ENCODE results near the gene CFAP58. TPM values are rescaled to one million over a fixed set of nuclear protein-coding genes. Genes with fewer than 3 reads are reported as not detected.

CFAP58 gene
- total RNA-seq, 2 donors from 2014 or later, result 2.4 to 3.8 TPM

- peak in 1 of 2 donors; percentile 8 for ATAC-seq
- intact Hi-C loops (cut with DNase I), result no loop called here
- DNase-seq, result no peak
These were observed 21.2 kb upstream of the CFAP58 start for GRCh38 chr10:104332243-104333031.

DNA sequence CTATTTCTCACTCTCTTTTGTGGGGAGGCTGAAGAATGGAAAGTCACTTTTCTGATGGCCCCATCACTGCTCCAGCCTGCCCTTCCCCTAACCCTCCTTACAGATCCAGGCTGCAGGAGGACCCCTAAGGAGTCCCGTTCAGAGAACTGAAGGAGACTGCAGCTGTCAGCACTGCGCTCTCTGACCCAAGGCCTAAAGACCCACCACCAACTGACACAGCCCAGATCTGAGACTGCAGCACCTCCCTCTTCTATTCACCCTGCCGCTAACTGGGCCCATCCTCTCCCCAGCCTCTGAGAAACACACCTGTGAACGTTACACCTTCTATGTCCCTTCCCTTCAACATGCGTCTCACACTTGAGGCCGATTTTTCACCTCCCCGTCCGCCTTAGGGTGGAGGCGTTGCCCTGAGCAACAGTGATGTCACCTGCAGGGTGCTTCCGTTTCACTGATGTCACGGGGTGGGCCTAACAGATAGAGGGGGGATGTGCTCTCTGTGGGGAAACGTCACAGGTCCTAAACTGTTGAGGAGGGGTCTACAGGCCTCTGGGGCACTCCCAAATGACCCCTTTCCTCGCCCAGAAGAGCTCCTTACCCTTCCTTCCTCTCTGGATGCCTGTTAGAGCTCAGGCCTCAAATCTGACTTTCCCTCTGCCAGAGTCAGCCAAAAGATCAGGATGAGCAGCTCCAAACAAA is 20.5 kb upstream of the CFAP58 start:
- intact Hi-C loops (cut with DNase I), result no loop called here
- ATAC-seq, result no peak
- no peak for DNase-seq

DNA sequence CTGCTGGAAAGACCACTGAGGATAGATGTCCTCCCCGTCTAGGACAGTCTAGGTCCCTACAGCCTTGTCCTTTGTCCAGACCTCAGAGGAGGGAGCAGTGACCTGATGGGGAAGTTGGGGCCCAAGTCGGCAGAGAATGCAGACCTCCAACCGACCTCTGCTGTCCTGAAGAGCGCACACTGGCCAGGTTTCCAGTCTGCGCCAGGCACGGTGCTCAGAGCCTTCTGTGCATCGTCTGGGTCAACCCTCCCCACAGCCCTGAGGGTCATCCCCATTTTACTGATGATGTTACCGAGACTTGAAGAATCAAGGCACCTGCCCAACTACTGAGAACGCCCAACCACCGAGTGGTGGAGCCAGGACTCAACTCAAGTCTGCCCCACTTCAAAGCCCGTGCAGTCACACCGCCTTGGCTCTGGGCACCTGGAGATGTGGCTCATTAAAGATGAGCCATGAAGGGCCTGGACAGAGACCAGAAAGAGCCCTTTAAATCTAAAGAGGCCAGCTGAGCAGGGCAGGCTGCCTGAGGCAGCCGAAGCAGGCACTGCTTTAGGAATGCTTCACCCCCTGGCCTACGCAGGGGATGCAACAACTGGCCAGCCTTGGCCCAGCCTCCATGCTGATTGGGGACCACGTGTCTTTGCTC is 19.8 kb upstream of the CFAP58 start:
- no peak for ATAC-seq
- intact Hi-C loops (cut with DNase I), result no loop called here
- DNase-seq, result no peak

DNA sequence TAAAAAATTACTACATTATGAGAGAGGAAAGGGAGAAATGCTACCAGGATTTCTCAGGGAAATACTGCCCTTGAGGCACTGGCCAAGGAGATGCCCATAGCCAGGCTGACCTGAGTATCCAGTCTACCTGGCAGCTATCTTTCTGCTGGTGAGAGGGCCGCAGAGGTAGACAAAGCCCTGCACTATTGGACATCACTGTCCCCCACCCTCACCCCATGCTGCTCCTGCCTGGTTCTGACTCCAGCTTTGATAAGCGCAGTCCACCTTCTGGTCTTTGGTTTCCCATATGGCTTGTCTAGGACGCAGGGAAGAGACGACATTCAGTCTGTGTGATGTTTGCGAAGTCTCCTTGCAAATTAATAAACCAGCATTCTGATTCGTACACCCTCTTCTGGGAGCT is 19.1 kb upstream of the CFAP58 start:
- no peak for DNase-seq
- intact Hi-C loops (cut with DNase I), result no loop called here
- no peak for ATAC-seq

DNA sequence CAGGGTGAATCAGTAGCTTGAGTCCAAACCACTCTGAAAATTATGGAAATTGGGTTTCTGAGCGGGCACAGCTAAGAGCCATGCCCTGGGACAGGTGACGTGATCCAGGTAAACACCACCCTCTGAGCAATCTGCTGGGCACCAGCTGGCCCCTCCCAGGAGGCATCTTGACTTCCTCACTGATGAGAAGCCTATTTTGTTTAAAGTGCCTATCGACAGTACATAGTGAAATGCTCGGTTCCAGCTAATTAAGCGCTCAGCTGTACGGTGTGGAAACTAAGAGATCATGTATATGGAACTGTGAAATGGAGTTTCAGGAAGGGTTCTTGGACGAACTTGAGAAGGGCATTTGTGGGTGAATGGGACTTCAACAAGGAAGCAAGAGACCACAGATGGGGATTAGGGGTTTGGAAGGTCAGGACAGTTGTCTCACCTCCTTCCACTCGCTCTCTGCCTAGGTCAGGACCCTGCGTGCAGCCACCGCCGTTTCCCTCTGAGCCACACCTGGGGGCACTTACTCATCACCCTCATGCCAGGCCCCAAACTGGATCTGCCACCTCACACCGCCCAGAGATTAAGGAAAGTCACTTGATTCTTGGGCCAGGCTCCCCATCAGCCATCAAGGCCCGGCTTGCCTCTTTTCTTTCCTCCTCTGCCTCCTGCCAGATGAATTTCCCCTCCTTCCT is 18.5 kb upstream of the CFAP58 start:
- intact Hi-C loops (cut with DNase I), result loop anchor here in 1 of 2 donors (5.0 kb wide), 1 partner anchor 38 kb away; no protein-coding TSS in a partner anchor
- ATAC-seq, result no peak
- no peak for DNase-seq

- ATAC-seq (no peak), DNase-seq (no peak)
- intact Hi-C loops (cut with DNase I), result loop anchor here in 1 of 2 donors (5.0 kb wide), 1 partner anchor 40 kb away; no protein-coding TSS in a partner anchor
These were observed 16.7 kb upstream of the CFAP58 start for GRCh38 chr10:104336821-104337467.

- intact Hi-C loops (cut with DNase I), result loop anchor here in 1 of 2 donors (5.0 kb wide), 1 partner anchor 40 kb away; no protein-coding TSS in a partner anchor
- DNase-seq (no peak), ATAC-seq (peak; percentile 35 to 43)
These were observed 16.1 kb upstream of the CFAP58 start for GRCh38 chr10:104337521-104337984.

DNA sequence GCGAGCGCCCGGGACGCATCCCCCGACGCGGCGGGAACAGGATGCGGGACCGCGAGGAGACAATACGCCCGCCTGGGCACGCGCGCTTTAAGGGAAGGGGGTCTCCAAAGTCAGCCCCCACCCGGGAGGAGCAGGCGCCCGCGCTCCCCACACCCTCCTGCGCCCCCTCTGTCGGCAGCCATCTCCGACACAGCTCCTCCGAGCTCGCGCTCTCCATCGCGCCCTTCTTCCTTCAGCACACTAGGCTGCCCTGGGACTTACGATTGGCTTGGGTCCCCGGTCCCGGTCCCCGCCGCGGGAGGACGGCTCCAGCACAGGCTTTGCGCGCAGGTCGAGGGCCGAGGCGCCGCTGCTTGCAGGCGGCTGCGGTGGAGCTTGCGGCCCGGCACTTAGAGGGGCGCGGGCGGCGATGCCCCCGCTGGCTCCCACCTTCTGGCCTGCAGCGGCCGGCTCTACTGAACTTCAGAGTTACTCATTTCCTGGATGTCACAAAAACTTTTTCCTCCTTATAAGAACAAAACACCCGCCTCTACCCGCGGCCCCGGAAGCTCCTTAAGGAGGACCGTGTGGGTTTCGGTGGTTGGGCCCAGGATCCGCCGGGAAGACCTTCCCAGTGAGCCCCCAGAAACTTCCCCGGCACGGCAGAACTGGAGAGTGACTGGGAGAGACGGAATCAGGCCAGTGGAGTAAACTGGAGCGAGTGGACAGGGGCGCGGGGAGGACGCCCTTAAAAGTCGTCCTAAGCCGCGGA is 15.5 kb upstream of the CFAP58 start, which contains the start of gene ITPRIP:
Gene ITPRIP, minus strand, starts transcription at position 481 of the 751 bp plus-strand sequence. CDS start 22,414 bp downstream, outside the sequence.
- intact Hi-C loops (cut with DNase I), result loop anchor here (2.0 to 5.0 kb wide), 2 partner anchors 37 to 41 kb away; no protein-coding TSS in a partner anchor

GRCh38 chr10:104339469-104340110 is 14.0 kb upstream of the CFAP58 start:
- intact Hi-C loops (cut with DNase I), result loop anchor here (2.0 to 5.0 kb wide), 2 partner anchors 39 to 42 kb away; no protein-coding TSS in a partner anchor
- no peak for DNase-seq
- ATAC-seq, result peak; percentile 40 to 43

More for the DNA sequence above, 15.5 kb upstream of the CFAP58 start, which contains the start of gene ITPRIP:
- peak; percentile 79 to 87 for ATAC-seq
- peak; percentile 84 for DNase-seq

DNA sequence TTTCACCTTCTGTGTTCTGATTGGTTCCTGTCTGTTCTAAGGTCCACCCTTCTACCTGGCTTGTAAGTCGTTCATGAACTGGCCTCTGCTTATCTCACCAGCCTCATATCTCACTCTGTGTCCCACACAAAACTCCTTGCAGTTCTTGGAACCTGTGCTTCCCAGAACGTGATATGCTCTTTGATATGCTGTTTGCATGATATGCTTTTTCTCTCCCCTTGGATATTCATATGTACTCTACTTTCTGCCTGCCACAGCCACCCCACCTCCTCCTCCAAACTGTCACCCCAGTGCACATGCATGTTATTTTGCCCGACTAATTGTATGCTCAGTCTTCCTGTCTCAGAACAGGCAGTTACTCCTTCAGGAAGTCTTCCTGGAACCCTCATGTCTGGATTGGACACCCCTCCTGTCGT is 13.5 kb upstream of the CFAP58 start:
- DNase-seq (no peak), ATAC-seq (peak in 1 of 2 donors; percentile 2)
- intact Hi-C loops (cut with DNase I), result no loop called here

- ATAC-seq (no peak), DNase-seq (no peak)
- intact Hi-C loops (cut with DNase I), result no loop called here
These were observed 13.0 kb upstream of the CFAP58 start for GRCh38 chr10:104340641-104341040.

- intact Hi-C loops (cut with DNase I), result no loop called here
- DNase-seq (no peak), ATAC-seq (no peak)
These were observed 10.7 kb upstream of the CFAP58 start for GRCh38 chr10:104342941-104343411.

DNA sequence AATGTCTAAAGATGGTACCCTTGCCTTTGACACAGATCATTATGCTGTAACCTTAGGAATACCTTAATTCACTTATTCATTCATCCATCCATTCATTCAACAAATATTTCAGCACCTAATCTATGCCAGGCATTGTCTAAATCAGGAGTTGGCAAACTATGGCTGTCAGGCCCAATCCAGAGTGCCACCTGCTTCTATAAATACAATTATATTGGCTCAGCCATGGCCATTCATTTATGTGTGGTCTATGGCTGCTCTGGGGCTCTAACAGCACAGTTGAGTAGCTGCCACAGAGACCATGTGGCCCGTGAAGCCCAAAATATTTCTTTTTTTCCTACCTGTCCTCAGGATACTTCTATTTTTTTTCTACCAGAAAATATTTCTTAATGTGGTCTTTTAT is 9.4 kb upstream of the CFAP58 start:
- no peak for ATAC-seq
- DNase-seq, result no peak
- intact Hi-C loops (cut with DNase I), result no loop called here

- no peak for ATAC-seq
- DNase-seq, result no peak
- intact Hi-C loops (cut with DNase I), result no loop called here
These were observed 8.1 kb upstream of the CFAP58 start for GRCh38 chr10:104345515-104345914.

GRCh38 chr10:104345941-104346340 is 7.7 kb upstream of the CFAP58 start:
- no peak for ATAC-seq
- DNase-seq, result no peak
- intact Hi-C loops (cut with DNase I), result no loop called here

DNA sequence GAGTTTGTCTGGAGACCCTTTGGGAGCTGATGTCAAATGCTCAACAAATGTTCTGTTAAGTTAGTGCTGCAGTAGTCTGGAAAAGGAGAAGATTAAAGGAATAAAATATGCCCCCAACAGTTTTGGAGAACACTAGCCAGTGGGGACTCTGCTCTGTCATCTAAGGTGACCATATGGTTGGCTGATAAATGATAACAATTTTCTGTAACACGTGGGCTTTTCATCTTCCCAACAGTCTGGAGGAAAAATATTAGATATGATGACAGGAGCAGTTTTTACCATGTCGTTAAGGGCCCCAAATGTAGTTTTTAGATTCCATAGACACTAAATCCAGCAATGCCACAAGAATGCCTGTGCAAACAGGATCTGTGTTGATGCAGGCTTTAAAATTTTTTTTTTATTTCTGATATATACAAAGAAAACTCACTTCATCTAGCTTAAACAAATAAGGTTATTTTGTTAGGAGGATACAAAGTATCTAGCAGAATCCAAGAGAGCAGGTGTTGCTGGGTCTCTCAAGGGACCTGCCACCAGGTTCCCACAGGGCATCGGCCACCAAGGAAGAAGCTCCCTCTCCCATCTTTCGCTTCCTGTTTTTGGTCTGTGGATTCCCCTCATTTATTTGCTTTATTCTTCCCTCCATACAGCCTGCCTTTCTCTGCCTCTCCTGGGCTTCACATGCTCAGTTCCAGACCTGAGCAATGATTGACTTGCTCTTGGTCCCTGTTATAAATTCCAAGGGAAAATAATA is 6.2 kb upstream of the CFAP58 start:
- no peak for ATAC-seq
- DNase-seq, result no peak
- intact Hi-C loops (cut with DNase I), result loop anchor here in 1 of 2 donors (2.0 kb wide), 1 partner anchor 57 kb away; no protein-coding TSS in a partner anchor

Measured in left cardiac atrium (tissue), 4 donors.